ENCODE results near the gene STAB1.

DNA sequence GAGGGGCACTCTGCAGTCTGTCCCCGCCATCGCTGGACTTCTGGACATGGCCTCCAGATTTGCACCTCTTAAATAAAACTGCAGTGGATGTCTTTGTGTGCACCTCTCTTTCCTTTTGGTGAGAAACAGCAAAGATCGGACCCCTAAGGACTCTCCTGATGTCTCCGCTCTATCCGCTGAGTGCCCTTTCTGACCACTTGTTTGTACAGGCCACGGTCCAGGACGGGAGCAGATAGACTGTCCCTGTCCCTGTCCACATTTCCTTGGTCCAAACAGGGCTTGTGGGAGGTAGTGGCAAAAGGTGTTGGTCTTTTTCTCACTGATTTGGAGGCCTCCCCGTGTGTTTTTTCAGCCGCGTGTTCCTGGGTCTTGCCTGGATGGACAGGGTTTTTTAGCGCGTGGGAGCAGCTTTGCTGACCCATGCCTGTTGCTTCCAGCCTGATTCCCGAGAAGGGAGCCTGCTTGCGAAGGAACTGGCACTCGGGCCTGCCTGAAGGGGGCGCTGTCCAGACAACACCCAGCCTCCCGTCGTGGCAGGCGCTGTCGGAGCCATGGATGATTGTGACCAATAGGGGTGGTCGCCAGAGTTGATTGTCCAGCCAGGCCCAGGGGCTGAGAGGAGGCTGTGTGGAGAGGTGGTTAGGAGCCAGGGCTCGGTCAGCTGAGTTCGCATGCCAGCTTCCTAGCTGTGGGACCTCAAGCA, 13.2 kb upstream of the STAB1 start:
- TF ChIP-seq, protein P1, sequence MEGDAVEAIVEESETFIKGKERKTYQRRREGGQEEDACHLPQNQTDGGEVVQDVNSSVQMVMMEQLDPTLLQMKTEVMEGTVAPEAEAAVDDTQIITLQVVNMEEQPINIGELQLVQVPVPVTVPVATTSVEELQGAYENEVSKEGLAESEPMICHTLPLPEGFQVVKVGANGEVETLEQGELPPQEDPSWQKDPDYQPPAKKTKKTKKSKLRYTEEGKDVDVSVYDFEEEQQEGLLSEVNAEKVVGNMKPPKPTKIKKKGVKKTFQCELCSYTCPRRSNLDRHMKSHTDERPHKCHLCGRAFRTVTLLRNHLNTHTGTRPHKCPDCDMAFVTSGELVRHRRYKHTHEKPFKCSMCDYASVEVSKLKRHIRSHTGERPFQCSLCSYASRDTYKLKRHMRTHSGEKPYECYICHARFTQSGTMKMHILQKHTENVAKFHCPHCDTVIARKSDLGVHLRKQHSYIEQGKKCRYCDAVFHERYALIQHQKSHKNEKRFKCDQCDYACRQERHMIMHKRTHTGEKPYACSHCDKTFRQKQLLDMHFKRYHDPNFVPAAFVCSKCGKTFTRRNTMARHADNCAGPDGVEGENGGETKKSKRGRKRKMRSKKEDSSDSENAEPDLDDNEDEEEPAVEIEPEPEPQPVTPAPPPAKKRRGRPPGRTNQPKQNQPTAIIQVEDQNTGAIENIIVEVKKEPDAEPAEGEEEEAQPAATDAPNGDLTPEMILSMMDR (IDR thresholded peaks at IDR 0.05) = peak in 2 of 4 experiments; percentile 19 to 33
- TF ChIP-seq POLR2AphosphoS5 (IDR thresholded peaks at IDR 0.05) (no peak), EP300 (IDR thresholded peaks at IDR 0.05) (no peak)
